Measurements from ENCODE around the gene LRP1B.

DNA sequence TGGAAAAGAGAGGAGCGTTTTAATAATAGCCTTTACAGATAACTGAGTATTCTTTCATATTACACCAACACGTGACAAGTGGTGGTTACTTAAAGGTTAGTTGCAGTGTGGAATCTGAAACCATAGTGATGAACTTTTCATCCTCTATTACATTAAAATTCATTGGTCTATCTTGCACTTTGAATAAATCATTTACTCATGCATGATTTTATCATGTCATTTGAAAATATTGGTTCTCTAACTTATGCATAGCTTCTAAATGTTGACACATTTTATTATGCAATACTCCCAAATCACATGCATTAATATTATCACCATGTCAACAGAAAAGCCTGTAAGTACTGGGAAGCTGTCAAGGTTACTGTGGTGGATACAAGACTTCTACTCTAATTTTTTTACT is 1432.2 kb downstream of the LRP1B start:
- TF ChIP-seq POLR2A (IDR thresholded peaks at IDR 0.05) = no peak
- TF ChIP-seq, protein P1, sequence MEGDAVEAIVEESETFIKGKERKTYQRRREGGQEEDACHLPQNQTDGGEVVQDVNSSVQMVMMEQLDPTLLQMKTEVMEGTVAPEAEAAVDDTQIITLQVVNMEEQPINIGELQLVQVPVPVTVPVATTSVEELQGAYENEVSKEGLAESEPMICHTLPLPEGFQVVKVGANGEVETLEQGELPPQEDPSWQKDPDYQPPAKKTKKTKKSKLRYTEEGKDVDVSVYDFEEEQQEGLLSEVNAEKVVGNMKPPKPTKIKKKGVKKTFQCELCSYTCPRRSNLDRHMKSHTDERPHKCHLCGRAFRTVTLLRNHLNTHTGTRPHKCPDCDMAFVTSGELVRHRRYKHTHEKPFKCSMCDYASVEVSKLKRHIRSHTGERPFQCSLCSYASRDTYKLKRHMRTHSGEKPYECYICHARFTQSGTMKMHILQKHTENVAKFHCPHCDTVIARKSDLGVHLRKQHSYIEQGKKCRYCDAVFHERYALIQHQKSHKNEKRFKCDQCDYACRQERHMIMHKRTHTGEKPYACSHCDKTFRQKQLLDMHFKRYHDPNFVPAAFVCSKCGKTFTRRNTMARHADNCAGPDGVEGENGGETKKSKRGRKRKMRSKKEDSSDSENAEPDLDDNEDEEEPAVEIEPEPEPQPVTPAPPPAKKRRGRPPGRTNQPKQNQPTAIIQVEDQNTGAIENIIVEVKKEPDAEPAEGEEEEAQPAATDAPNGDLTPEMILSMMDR (IDR thresholded peaks at IDR 0.05) = no peak
